GM18870 (cell line): ENCODE data around the gene PTPRN2.
"Not testable (repeated sequence)": the region's sequence is repeated elsewhere in the genome, so short reads cannot be mapped to it uniquely, and the experiment has no call there.

ENCODE experiments used
- ATAC-seq: cut with Tn5 transposase; IDR thresholded peaks from one replicate; pipeline ENCODE4 v1.9.1; 2021; ENCODE audit warnings: moderate library complexity; ENCODE audit not compliant: unreplicated experiment

The PTPRN2 gene

GRCh38 chr7:157519246-157519645 is 1068.4 kb downstream of the PTPRN2 start:
- ATAC-seq: no peak

- no peak for ATAC-seq
Observed at GRCh38 chr7:157518514-157519175, 1069.0 kb downstream of the PTPRN2 start.

GRCh38 chr7:157517782-157518513 is 1069.7 kb downstream of the PTPRN2 start:
- ATAC-seq: no peak

GRCh38 chr7:157516911-157517781 is 1070.5 kb downstream of the PTPRN2 start:
- ATAC-seq: no peak

- no peak for ATAC-seq
Observed at GRCh38 chr7:157516311-157516710, 1071.3 kb downstream of the PTPRN2 start.

- no peak for ATAC-seq
Observed at GRCh38 chr7:157515342-157516041, 1072.1 kb downstream of the PTPRN2 start.

GRCh38 chr7:157514746-157515145 is 1072.9 kb downstream of the PTPRN2 start:
- ATAC-seq: no peak

GRCh38 chr7:157514306-157514705 is 1073.3 kb downstream of the PTPRN2 start:
- no peak for ATAC-seq

- ATAC-seq: no peak
Observed at GRCh38 chr7:157513682-157514081, 1073.9 kb downstream of the PTPRN2 start.

- no peak for ATAC-seq
Observed at GRCh38 chr7:157513162-157513621, 1074.4 kb downstream of the PTPRN2 start.

GRCh38 chr7:157509226-157509625 is 1078.4 kb downstream of the PTPRN2 start:
- ATAC-seq: no peak

- no peak for ATAC-seq
Observed at GRCh38 chr7:157508477-157508881, 1079.1 kb downstream of the PTPRN2 start.

- no peak for ATAC-seq
Observed at GRCh38 chr7:157507987-157508386, 1079.6 kb downstream of the PTPRN2 start.

GRCh38 chr7:157506268-157506667 is 1081.4 kb downstream of the PTPRN2 start:
- no peak for ATAC-seq

GRCh38 chr7:157505646-157506045 is 1082.0 kb downstream of the PTPRN2 start:
- no peak for ATAC-seq

GRCh38 chr7:157503229-157503628 is 1084.4 kb downstream of the PTPRN2 start:
- ATAC-seq: no peak

GRCh38 chr7:157502701-157503111 is 1084.9 kb downstream of the PTPRN2 start:
- no peak for ATAC-seq

GRCh38 chr7:157501581-157501980 is 1086.0 kb downstream of the PTPRN2 start:
- no peak for ATAC-seq

GRCh38 chr7:157500989-157501540 is 1086.6 kb downstream of the PTPRN2 start:
- ATAC-seq: not testable (repeated sequence)

- no peak for ATAC-seq
Observed at GRCh38 chr7:157500171-157500960, 1087.3 kb downstream of the PTPRN2 start.
